Mucosa of descending colon (tissue), 3 donors: ENCODE measurements around the gene OBSL1. TPM values are rescaled to one million over a fixed set of nuclear protein-coding genes. Genes with fewer than 3 reads are reported as not detected.

Experiments used
- ATAC-seq: fragments of 200-7000 bp; cut with Tn5 transposase; one replicate; pipeline ENCODE4 v1.9.1; 2020; ENCODE audit warnings: mild to moderate bottlenecking, moderate library complexity
- DNase-seq, 3 donors: peaks; one replicate each; pipeline ENCODE4 v3.0.0-alpha.2; 2020
- H3K36me3 ChIP-seq: fragments of 200-600 bp; one replicate; pipeline ENCODE4 v1.8.0; 2021; ENCODE audit warnings: low read depth, mild to moderate bottlenecking
- H3K4me1 ChIP-seq: fragments of 200-600 bp; one replicate; pipeline ENCODE4 v1.8.0; 2021; ENCODE audit warnings: low read depth, mild to moderate bottlenecking
- H3K4me3 ChIP-seq: fragments of 200-600 bp; one replicate; pipeline ENCODE4 v1.8.0; 2021; ENCODE audit warnings: mild to moderate bottlenecking
- H3K9me3 ChIP-seq: fragments of 200-600 bp; one replicate; pipeline ENCODE4 v1.8.0; 2021; ENCODE audit warnings: mild to moderate bottlenecking
- intact Hi-C, 2 donors: fragments of 100-400 bp; cut with DNase I in 1 of 2; cut with micrococcal nuclease in 1 of 2; formaldehyde crosslinking; loops; one replicate each; pipeline versions ENCODE4 v1.11.0 to v1.11.1; 2022; cut with DNase I, micrococcal nuclease
- total RNA-seq, 3 donors: library from RNA; stranded (reverse); fragmentation: NEBNext Ultra II Directional in 2 of 3; extraction: Animal tissue kit (Norgen Biotek cat#: 25700) in 2 of 3; gene quantifications; one replicate each; pipeline versions ENCODE4 v1.2.1 to v1.2.4, GENCODE V29; 2021 to 2023
- TF ChIP-seq, protein P1 (sequence below): fragments of 200-600 bp; IDR thresholded peaks from one replicate; pipeline ENCODE4 v1.8.0; 2022; ENCODE audit warnings: antibody characterized with exemption, mild to moderate bottlenecking
- donor health status: DM: no; HTN: no; CAD: no; lungs with moderate emphysema.
- donor health status: DM: no; HTN: no; CAD: no.
- donor health status: DM: no; HTN: yes; CAD: no.

Gene OBSL1
- total RNA-seq, 3 donors from 2014 or later = 7.6 to 53.0 (median 12.6) TPM

- intact Hi-C loops = loop anchor here in 1 of 2 donors (10.0 kb wide), 1 partner anchor 133 kb away; no protein-coding TSS in a partner anchor
- Histone ChIP-seq H3K4me3 (no peak overlapping the region), H3K36me3 (no peaks in the 10 kb centered on the region), H3K4me1 (peaks cover 9% of the 10 kb centered on the region), H3K9me3 (no peaks in the 10 kb centered on the region)
- DNase-seq (peak in 1 of 3 donors; percentile 40), ATAC-seq (no peak)
- TF ChIP-seq, protein P1, sequence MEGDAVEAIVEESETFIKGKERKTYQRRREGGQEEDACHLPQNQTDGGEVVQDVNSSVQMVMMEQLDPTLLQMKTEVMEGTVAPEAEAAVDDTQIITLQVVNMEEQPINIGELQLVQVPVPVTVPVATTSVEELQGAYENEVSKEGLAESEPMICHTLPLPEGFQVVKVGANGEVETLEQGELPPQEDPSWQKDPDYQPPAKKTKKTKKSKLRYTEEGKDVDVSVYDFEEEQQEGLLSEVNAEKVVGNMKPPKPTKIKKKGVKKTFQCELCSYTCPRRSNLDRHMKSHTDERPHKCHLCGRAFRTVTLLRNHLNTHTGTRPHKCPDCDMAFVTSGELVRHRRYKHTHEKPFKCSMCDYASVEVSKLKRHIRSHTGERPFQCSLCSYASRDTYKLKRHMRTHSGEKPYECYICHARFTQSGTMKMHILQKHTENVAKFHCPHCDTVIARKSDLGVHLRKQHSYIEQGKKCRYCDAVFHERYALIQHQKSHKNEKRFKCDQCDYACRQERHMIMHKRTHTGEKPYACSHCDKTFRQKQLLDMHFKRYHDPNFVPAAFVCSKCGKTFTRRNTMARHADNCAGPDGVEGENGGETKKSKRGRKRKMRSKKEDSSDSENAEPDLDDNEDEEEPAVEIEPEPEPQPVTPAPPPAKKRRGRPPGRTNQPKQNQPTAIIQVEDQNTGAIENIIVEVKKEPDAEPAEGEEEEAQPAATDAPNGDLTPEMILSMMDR = no peak
Observed at GRCh38 chr2:219537657-219538488, 33.5 kb downstream of the OBSL1 start.

DNA sequence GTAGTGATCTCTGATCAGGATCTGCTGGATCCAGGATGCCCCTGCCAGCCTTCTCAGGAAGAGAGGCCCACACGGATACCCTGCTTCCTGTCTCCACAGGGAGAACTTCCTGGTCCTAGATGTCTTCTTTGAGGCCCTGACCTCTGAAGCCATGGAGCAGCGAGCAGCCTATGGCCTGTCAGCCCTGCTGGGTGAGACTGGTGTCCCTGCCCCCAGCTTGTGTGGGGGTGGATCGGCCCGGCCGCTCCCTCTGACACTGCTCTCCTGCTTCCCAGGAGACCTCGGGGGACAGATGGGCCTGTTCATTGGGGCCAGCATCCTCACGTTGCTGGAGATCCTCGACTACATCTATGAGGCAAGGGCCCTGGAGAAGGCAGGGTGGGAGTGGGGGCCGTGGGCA, 34.4 kb downstream of the OBSL1 start:
- intact Hi-C loops = loop anchor here in 1 of 2 donors (10.0 kb wide), 1 partner anchor 132 kb away; no protein-coding TSS in a partner anchor
- H3K4me1 ChIP-seq = peaks cover 3% of the 10 kb centered on the region
- DNase-seq = peak in 1 of 3 donors; percentile 26

DNA sequence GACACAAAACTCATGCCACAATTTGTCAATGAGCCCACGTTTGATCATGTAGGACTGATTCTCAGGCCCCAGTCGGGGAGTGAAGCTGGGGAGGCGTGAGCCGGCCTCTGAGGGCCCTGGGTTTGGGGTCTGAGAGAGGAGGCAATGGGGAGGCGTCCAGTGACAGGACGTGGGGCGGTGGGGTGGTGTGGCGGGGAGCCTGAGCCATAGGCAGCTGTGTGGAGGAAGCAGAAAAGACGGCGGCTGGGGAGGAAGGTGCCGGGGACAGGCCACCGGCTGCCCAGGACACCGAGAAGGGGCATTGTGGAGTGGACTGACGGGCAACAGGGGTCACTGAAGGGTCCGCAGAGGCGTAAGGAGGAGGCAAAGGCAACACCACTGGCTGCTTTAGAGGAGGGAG, 34.9 kb downstream of the OBSL1 start:
- ATAC-seq (no peak), DNase-seq (peak in 1 of 3 donors; percentile 28)
- Histone ChIP-seq H3K36me3 (no peaks in the 10 kb centered on the region), H3K9me3 (no peaks in the 10 kb centered on the region), H3K4me1 (no peaks in the 10 kb centered on the region), H3K4me3 (no peak overlapping the region)
- TF ChIP-seq, protein P1 = no peak
- intact Hi-C loops = loop anchor here in 1 of 2 donors (10.0 kb wide), 1 partner anchor 132 kb away; no protein-coding TSS in a partner anchor

More for the DNA sequence above, 34.4 kb downstream of the OBSL1 start:
- H3K4me3 ChIP-seq = no peak overlapping the region
- H3K36me3 ChIP-seq = no peaks in the 10 kb centered on the region
- ATAC-seq = no peak
- TF ChIP-seq, protein P1 = no peak
- H3K9me3 ChIP-seq = no peaks in the 10 kb centered on the region

DNA sequence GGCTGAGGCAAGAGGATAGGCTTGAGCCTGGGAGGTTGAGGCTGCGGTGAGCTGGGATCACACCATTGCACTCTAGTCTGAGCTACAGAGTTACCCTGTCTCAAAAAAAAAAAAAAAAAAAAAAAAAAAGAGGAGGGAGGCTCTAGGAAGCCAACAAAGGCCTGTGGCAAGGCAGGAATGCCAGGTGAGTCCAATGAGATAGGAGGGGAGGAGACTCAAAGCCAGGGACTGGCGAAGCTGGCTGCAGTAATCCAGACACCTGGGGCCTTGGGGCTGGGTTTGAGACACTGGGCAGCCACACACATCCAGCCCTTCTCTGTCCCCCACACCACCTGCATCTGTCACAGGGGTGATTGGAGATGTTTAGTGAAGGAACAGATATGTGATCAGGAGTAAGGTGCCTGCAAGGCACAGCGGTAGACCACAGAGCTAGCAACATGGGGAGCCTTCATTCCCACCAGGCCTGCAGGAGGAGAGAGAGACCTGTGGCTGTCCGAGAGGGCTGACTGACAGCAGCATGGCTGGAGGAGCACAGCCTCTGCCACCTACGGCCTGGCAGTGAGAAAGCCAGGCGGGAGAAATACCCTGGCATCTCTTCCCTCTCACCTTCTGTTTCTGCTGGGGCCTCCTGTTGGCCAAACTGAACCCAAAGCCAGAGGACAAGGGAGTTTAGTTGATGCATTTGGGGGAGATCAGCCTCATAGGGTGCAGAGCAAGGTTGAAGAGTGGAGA, 37.2 kb downstream of the OBSL1 start:
- peak in 1 of 3 donors; percentile 39 for DNase-seq
- no peaks in the 10 kb centered on the region for H3K36me3 ChIP-seq
- no peak overlapping the region for H3K4me3 ChIP-seq
- TF ChIP-seq, protein P1 = no peak
- intact Hi-C loops = loop anchor here in 1 of 2 donors (10.0 kb wide), 1 partner anchor 129 kb away; no protein-coding TSS in a partner anchor
- no peak for ATAC-seq
- no peaks in the 10 kb centered on the region for H3K9me3 ChIP-seq
- H3K4me1 ChIP-seq = no peaks in the 10 kb centered on the region

DNA sequence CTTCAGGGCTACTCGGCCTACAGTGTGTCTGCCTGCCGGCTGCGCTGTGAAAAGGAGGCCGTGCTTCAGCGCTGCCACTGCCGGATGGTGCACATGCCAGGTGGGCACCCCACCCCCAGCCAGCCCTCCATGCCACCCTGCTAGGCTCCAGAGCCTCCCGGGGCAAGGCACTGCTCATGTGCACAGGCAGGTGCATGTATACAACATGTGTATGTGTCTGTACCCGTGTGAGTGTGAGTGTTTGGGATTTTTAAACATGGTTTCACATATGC, 39.0 kb downstream of the OBSL1 start:
- no peaks in the 10 kb centered on the region for H3K4me1 ChIP-seq
- H3K4me3 ChIP-seq = no peak overlapping the region
- no peaks in the 10 kb centered on the region for H3K36me3 ChIP-seq
- no peak for ATAC-seq
- no peak for DNase-seq
- H3K9me3 ChIP-seq = no peaks in the 10 kb centered on the region
- TF ChIP-seq, protein P1 = no peak
- intact Hi-C loops = loop anchor here in 1 of 2 donors (10.0 kb wide), 1 partner anchor 128 kb away; no protein-coding TSS in a partner anchor
